ENCODE results near the gene EDRF1.

- TF ChIP-seq, protein P1, sequence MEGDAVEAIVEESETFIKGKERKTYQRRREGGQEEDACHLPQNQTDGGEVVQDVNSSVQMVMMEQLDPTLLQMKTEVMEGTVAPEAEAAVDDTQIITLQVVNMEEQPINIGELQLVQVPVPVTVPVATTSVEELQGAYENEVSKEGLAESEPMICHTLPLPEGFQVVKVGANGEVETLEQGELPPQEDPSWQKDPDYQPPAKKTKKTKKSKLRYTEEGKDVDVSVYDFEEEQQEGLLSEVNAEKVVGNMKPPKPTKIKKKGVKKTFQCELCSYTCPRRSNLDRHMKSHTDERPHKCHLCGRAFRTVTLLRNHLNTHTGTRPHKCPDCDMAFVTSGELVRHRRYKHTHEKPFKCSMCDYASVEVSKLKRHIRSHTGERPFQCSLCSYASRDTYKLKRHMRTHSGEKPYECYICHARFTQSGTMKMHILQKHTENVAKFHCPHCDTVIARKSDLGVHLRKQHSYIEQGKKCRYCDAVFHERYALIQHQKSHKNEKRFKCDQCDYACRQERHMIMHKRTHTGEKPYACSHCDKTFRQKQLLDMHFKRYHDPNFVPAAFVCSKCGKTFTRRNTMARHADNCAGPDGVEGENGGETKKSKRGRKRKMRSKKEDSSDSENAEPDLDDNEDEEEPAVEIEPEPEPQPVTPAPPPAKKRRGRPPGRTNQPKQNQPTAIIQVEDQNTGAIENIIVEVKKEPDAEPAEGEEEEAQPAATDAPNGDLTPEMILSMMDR (IDR thresholded peaks at IDR 0.05; ENCODE audit: low read depth, low read length) = no peak
- TF ChIP-seq POLR2A (IDR thresholded peaks at IDR 0.05; ENCODE audit: extremely low read depth, insufficient read length) = no peak
- TF ChIP-seq, protein P2, sequence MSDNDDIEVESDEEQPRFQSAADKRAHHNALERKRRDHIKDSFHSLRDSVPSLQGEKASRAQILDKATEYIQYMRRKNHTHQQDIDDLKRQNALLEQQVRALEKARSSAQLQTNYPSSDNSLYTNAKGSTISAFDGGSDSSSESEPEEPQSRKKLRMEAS (IDR thresholded peaks at IDR 0.05; ENCODE audit: low read depth, low read length) = no peak
- TF ChIP-seq MYC (IDR thresholded peaks at IDR 0.05; ENCODE audit: low read depth, low read length) = no peak
Observed at GRCh38 chr10:125726914-125727313, 7.4 kb downstream of the EDRF1 start.
